GF-D8 (cell line): ENCODE results near the gene CABP2.

ENCODE experiments used
- DNase-seq: peaks from one replicate; lab custom pipeline; 2025; lab: John Stamatoyannopoulos, UW

Gene CABP2

GRCh38 chr11:67507864-67508485 is 15.3 kb downstream of the CABP2 start, which contains the start of gene CDK2AP2:
CDK2AP2 (minus strand) TSS chr11:67508162; CDS start chr11:67508082, 80 bp downstream.
- DNase-seq: peak; percentile 94

- DNase-seq: no peak
These were observed 15.9 kb downstream of the CABP2 start for GRCh38 chr11:67507242-67507863.

- DNase-seq: no peak
These were observed 16.7 kb downstream of the CABP2 start for GRCh38 chr11:67506426-67507051.

GRCh38 chr11:67505605-67506396 is 17.4 kb downstream of the CABP2 start:
- DNase-seq: peak; percentile 80

- DNase-seq: peak; percentile 37
These were observed 18.2 kb downstream of the CABP2 start, which contains the start of gene PITPNM1 for GRCh38 chr11:67504950-67505581. PITPNM1 (minus strand) TSS chr11:67505363; CDS start chr11:67504180, 1,183 bp downstream.

GRCh38 chr11:67504005-67504949 is 19.0 kb downstream of the CABP2 start:
- no peak for DNase-seq

- DNase-seq: no peak
These were observed 19.9 kb downstream of the CABP2 start for GRCh38 chr11:67503119-67504004.

- DNase-seq: no peak
These were observed 20.8 kb downstream of the CABP2 start for GRCh38 chr11:67502328-67502979.

- DNase-seq: no peak
These were observed 21.4 kb downstream of the CABP2 start for GRCh38 chr11:67501854-67502253.

- peak; percentile 1 for DNase-seq
These were observed 22.2 kb downstream of the CABP2 start for GRCh38 chr11:67500831-67501715.

GRCh38 chr11:67500484-67500821 is 22.8 kb downstream of the CABP2 start:
- DNase-seq: no peak

GRCh38 chr11:67499808-67500483 is 23.3 kb downstream of the CABP2 start:
- no peak for DNase-seq

GRCh38 chr11:67498544-67498972 is 24.7 kb downstream of the CABP2 start:
- no peak for DNase-seq

GRCh38 chr11:67497656-67498291 is 25.5 kb downstream of the CABP2 start:
- no peak for DNase-seq

- no peak for DNase-seq
These were observed 27.1 kb downstream of the CABP2 start for GRCh38 chr11:67496113-67496512.

- DNase-seq: no peak
These were observed 27.8 kb downstream of the CABP2 start for GRCh38 chr11:67495234-67496005.
